Esophagus muscularis mucosa (tissue), 4 donors: ENCODE measurements around the gene BBOX1. TPM values are rescaled to one million over a fixed set of nuclear protein-coding genes. Genes with fewer than 3 reads are reported as not detected.

ENCODE experiments used
- DNase-seq: peaks from one replicate; pipeline ENCODE4 v3.0.0-alpha.2; 2017; ENCODE audit errors: extremely low spot score
- H3K27ac ChIP-seq, 4 donors: fragments of 200-600 bp; sonication (generic); replicated peaks in 1 of 4; 1 replicate in 3 of 4; 2 replicates in 1 of 4; pipeline ENCODE4 v1.5.1; 2016 to 2019; ENCODE audit warnings: mild to moderate bottlenecking in 1 of 4
- H3K27me3 ChIP-seq, 4 donors: fragments of 200-600 bp; sonication (generic); one replicate each; pipeline versions ENCODE4 v1.5.1 to v1.6.0; 2016 to 2019
- H3K36me3 ChIP-seq, 4 donors: fragments of 200-600 bp; sonication (generic); one replicate each; pipeline ENCODE4 v1.5.1; 2016 to 2019
- H3K4me1 ChIP-seq, 4 donors: fragments of 200-600 bp; sonication (generic); one replicate each; pipeline ENCODE4 v1.5.1; 2016 to 2019
- H3K4me3 ChIP-seq, 4 donors: fragments of 200-600 bp; sonication (generic); 1 replicate in 2 of 4; 2 replicates in 2 of 4; pipeline ENCODE4 v1.5.1; 2016 to 2019; ENCODE audit warnings: mild to moderate bottlenecking in 4 of 4, moderate library complexity in 1 of 4
- H3K9me3 ChIP-seq, 4 donors: fragments of 200-600 bp; sonication (generic); 1 replicate in 3 of 4; 2 replicates in 1 of 4; pipeline ENCODE4 v1.5.1; 2016 to 2019
- CTCF ChIP-seq, 3 experiments: fragments of 200-600 bp in 2 of 3; fragments of 450-650 bp in 1 of 3; sonication (generic) in 2 of 3; IDR thresholded peaks; one replicate each; pipeline ENCODE4 v1.5.1; 2017 to 2019; ENCODE audit warnings: antibody characterized with exemption in 3 of 3, mild to moderate bottlenecking in 2 of 3, moderate library complexity in 1 of 3
- EP300 ChIP-seq: sonication (generic); formaldehyde crosslinking; IDR thresholded peaks from one replicate; pipeline ENCODE4 v1.6.1; 2017; ENCODE audit warnings: antibody characterized with exemption
- POLR2A ChIP-seq: fragments of 450-650 bp; IDR thresholded peaks from one replicate; pipeline ENCODE4 v1.6.1; 2017; ENCODE audit warnings: antibody characterized with exemption, moderate library complexity, mild to moderate bottlenecking, low read depth
- POLR2AphosphoS5 ChIP-seq, 2 donors: sonication (generic); formaldehyde crosslinking; IDR thresholded peaks; one replicate each; pipeline ENCODE4 v1.6.1; 2017; ENCODE audit warnings: antibody characterized with exemption in 2 of 2
- WGBS: methylation state at CpG from one replicate; pipeline ENCODE4 v1.1.5; 2018; 5-methylcytosine and 5-hydroxymethylcytosine counted together
- intact Hi-C: fragments of 100-400 bp; cut with DNase I; formaldehyde crosslinking; loops from one replicate; pipeline ENCODE4 v1.15.1; 2023
- total RNA-seq, 4 donors: library from RNA; depleted of rRNA; stranded (reverse); fragments of >200 nt; gene quantifications; one replicate each; pipeline versions ENCODE4 v1.1.0 to v1.2.1, GENCODE V29; 2016

The BBOX1 gene
- total RNA-seq, 4 donors from 2014 or later = 0.50 TPM; not detected in 3

GRCh38 chr11:27075655-27076054, 35.0 kb downstream of the BBOX1 start:
- Histone ChIP-seq H3K27ac (no peak overlapping the region), H3K9me3 (no peaks in the 10 kb centered on the region), H3K4me3 (no peak overlapping the region), H3K27me3 (no peaks in the 10 kb centered on the region), H3K36me3 (no peaks in the 10 kb centered on the region), H3K4me1 (no peaks in the 10 kb centered on the region)
- DNase-seq = no peak
- WGBS = 71% methylated on average over 1 of the region's 1 CpG
- TF ChIP-seq CTCF (IDR thresholded peaks at IDR 0.05) (no peak), EP300 (no peak), POLR2AphosphoS5 (IDR thresholded peaks at IDR 0.05) (no peak), POLR2A (no peak)
- intact Hi-C loops = no loop called here

GRCh38 chr11:27076121-27076589, 35.5 kb downstream of the BBOX1 start:
- intact Hi-C loops = no loop called here
- DNase-seq = no peak
- Histone ChIP-seq H3K9me3 (no peaks in the 10 kb centered on the region), H3K27ac (no peak overlapping the region), H3K4me1 (no peaks in the 10 kb centered on the region), H3K36me3 (no peaks in the 10 kb centered on the region), H3K27me3 (no peaks in the 10 kb centered on the region), H3K4me3 (no peak overlapping the region)
- 86% methylated on average over 2 of the region's 2 CpGs for WGBS
- TF ChIP-seq EP300 = no peak
- no peak for TF ChIP-seq CTCF (IDR thresholded peaks at IDR 0.05)
- no peak for TF ChIP-seq POLR2AphosphoS5 (IDR thresholded peaks at IDR 0.05)
- TF ChIP-seq POLR2A = no peak

- intact Hi-C loops = no loop called here
- Histone ChIP-seq H3K4me1 (peaks cover 0 to 14% (median 5%) of the 10 kb centered on the region in 4 donors), H3K27ac (no peak overlapping the region), H3K36me3 (no peaks in the 10 kb centered on the region), H3K27me3 (no peaks in the 10 kb centered on the region), H3K9me3 (no peaks in the 10 kb centered on the region), H3K4me3 (no peak overlapping the region)
- DNase-seq = no peak
- no peak for TF ChIP-seq POLR2AphosphoS5 (IDR thresholded peaks at IDR 0.05)
- no peak for TF ChIP-seq EP300
- TF ChIP-seq CTCF (IDR thresholded peaks at IDR 0.05) = no peak
- no peak for TF ChIP-seq POLR2A
Measured at GRCh38 chr11:27081056-27081455, 40.4 kb downstream of the BBOX1 start.

GRCh38 chr11:27083241-27083640, 42.6 kb downstream of the BBOX1 start:
- no peak for TF ChIP-seq POLR2A
- no peak for TF ChIP-seq CTCF (IDR thresholded peaks at IDR 0.05)
- no peak for DNase-seq
- H3K4me3 ChIP-seq = no peak overlapping the region
- no peaks in the 10 kb centered on the region for H3K9me3 ChIP-seq
- no peak overlapping the region for H3K27ac ChIP-seq
- 81% methylated on average over 2 of the region's 2 CpGs for WGBS
- no peaks in the 10 kb centered on the region for H3K36me3 ChIP-seq
- intact Hi-C loops = no loop called here
- no peaks in the 10 kb centered on the region for H3K27me3 ChIP-seq
- peaks cover 0 to 17% (median 8%) of the 10 kb centered on the region in 4 donors for H3K4me1 ChIP-seq

GRCh38 chr11:27083782-27084181, 43.2 kb downstream of the BBOX1 start:
- intact Hi-C loops = no loop called here
- Histone ChIP-seq H3K4me3 (no peak overlapping the region), H3K27ac (no peak overlapping the region), H3K27me3 (no peaks in the 10 kb centered on the region), H3K9me3 (no peaks in the 10 kb centered on the region), H3K4me1 (peaks cover 0 to 23% (median 13%) of the 10 kb centered on the region in 4 donors), H3K36me3 (no peaks in the 10 kb centered on the region)
- TF ChIP-seq POLR2A = no peak
- TF ChIP-seq CTCF (IDR thresholded peaks at IDR 0.05) = no peak
- no peak for TF ChIP-seq POLR2AphosphoS5 (IDR thresholded peaks at IDR 0.05)
- no peak for TF ChIP-seq EP300
- no peak for DNase-seq
